ENCODE data around the gene FLVCR1. TPM values are rescaled to one million over a fixed set of nuclear protein-coding genes. Genes with fewer than 3 reads are reported as not detected.

FLVCR1 gene
- total RNA-seq, 2 experiments from 2014 or later = 11.9 to 12.2 TPM

- ChIA-PET POLR2A (interaction anchor here (0.9 kb wide), 1 partner anchor 14 kb away, joined by 3 read pairs; the partner anchor contains the start of gene FLVCR1), CTCF (interaction anchor here (1.0 kb wide), 1 partner anchor 207 kb away, joined by 3 read pairs; no protein-coding TSS in a partner anchor)
- Mint-ChIP-seq H3K4me1 (ENCODE audit: low read depth) (no peaks in the 10 kb centered on the region), H3K27ac (no peak overlapping the region), H3K4me3 (no peak overlapping the region), H3K36me3 (ENCODE audit: low read depth) (peaks cover 33% of the 10 kb centered on the region), H3K9me3 (no peaks in the 10 kb centered on the region), H3K27me3 (no peaks in the 10 kb centered on the region)
- TF ChIP-seq CTCF (IDR thresholded peaks at IDR 0.05) = no peak
- DNase-seq (no peak), ATAC-seq (no peak)
- intact Hi-C loops (cut with micrococcal nuclease) = no loop called here
These were observed 13.9 kb downstream of the FLVCR1 start for GRCh38 chr1:212871976-212872375.

GRCh38 chr1:212873518-212873917, 15.4 kb downstream of the FLVCR1 start:
- H3K4me3 Mint-ChIP-seq = no peak overlapping the region
- H3K36me3 Mint-ChIP-seq (ENCODE audit: low read depth) = peaks cover 37% of the 10 kb centered on the region
- intact Hi-C loops (cut with micrococcal nuclease) = no loop called here
- POLR2A ChIA-PET = interaction anchor here (1.0 kb wide), 1 partner anchor 79 kb away, joined by 3 read pairs; no protein-coding TSS in a partner anchor
- no peaks in the 10 kb centered on the region for H3K9me3 Mint-ChIP-seq
- CTCF ChIA-PET = no interaction called here
- DNase-seq (no peak), ATAC-seq (no peak)
- H3K4me1 Mint-ChIP-seq (ENCODE audit: low read depth) = no peaks in the 10 kb centered on the region
- H3K27ac Mint-ChIP-seq = no peak overlapping the region
- H3K27me3 Mint-ChIP-seq = no peaks in the 10 kb centered on the region
- no peak for TF ChIP-seq CTCF (IDR thresholded peaks at IDR 0.05)

GRCh38 chr1:212878418-212878817, 20.3 kb downstream of the FLVCR1 start:
- Mint-ChIP-seq H3K4me1 (ENCODE audit: low read depth) (no peaks in the 10 kb centered on the region), H3K27ac (no peak overlapping the region), H3K4me3 (no peak overlapping the region), H3K9me3 (no peaks in the 10 kb centered on the region), H3K27me3 (no peaks in the 10 kb centered on the region), H3K36me3 (ENCODE audit: low read depth) (peaks cover 29% of the 10 kb centered on the region)
- ATAC-seq (no peak), DNase-seq (no peak)
- no peak for TF ChIP-seq CTCF (IDR thresholded peaks at IDR 0.05)
- ChIA-PET CTCF (no interaction called here), POLR2A (no interaction called here)
- intact Hi-C loops (cut with micrococcal nuclease) = no loop called here

- H3K4me3 Mint-ChIP-seq = no peak overlapping the region
These were observed 22.0 kb downstream of the FLVCR1 start for GRCh38 chr1:212879947-212880690.

More at GRCh38 chr1:212879947-212880690, 22.0 kb downstream of the FLVCR1 start:
- ChIA-PET CTCF (no interaction called here), POLR2A (no interaction called here)
- Mint-ChIP-seq H3K4me1 (ENCODE audit: low read depth) (no peaks in the 10 kb centered on the region), H3K27me3 (no peaks in the 10 kb centered on the region), H3K36me3 (ENCODE audit: low read depth) (peaks cover 22% of the 10 kb centered on the region), H3K9me3 (no peaks in the 10 kb centered on the region), H3K27ac (no peak overlapping the region)
- no peak for ATAC-seq
- DNase-seq = no peak
- TF ChIP-seq CTCF (IDR thresholded peaks at IDR 0.05) = no peak
- intact Hi-C loops (cut with micrococcal nuclease) = no loop called here
